IMR-90 (cell line): ENCODE data around the gene AMZ1. TPM values are rescaled to one million over a fixed set of nuclear protein-coding genes. Genes with fewer than 3 reads are reported as not detected.

Experiments
- ATAC-seq: fragments of 200-7000 bp; cut with Tn5 transposase; 2 replicates; pipeline ENCODE4 v1.9.1; 2020; ENCODE audit warnings: low read depth, mild to moderate bottlenecking, moderate library complexity
- BruUV-seq: library from RNA; stranded (reverse); fragments of 400-500 nt; replicated peaks from 2 replicates; lab custom pipeline; 2021; lab: Mats Ljungman, UMichigan
- CTCF ChIA-PET: fragments of 300-600 bp; formaldehyde crosslinking; extraction: SDS; loops from one replicate; lab custom pipeline; 2021; ENCODE audit warnings: antibody characterized with exemption; lab: Yijun Ruan, JAX
- POLR2A ChIA-PET: fragments of 300-600 bp; sonication (Branson Sonifier 250); formaldehyde crosslinking; loops from one replicate; lab custom pipeline; 2022; ENCODE audit warnings: antibody characterized with exemption; ENCODE audit not compliant: unreplicated experiment; lab: Charles Lee
- DNase-seq: peaks from one replicate; pipeline ENCODE4 v3.0.0; 2013
- H2AFZ ChIP-seq: replicated peaks from 2 replicates; pipeline ENCODE3; 2013; ENCODE audit warnings: low read length, mild to moderate bottlenecking; ENCODE audit not compliant: poor library complexity
- H2AK5ac ChIP-seq: 2 replicates; pipeline ENCODE4 v1.6.1; 2013; ENCODE audit warnings: low read depth, low read length, inconsistent platforms
- H2AK9ac ChIP-seq: replicated peaks from 2 replicates; pipeline ENCODE3; 2013; ENCODE audit warnings: mild to moderate bottlenecking, low read depth, low read length, moderate library complexity; ENCODE audit not compliant: poor library complexity
- H2BK120ac ChIP-seq: 2 replicates; pipeline ENCODE4 v1.6.1; 2013; ENCODE audit warnings: low read depth, low read length, inconsistent platforms
- H2BK15ac ChIP-seq: 3 replicates; pipeline ENCODE4 v1.6.1; 2013; ENCODE audit warnings: low read depth, low read length, inconsistent platforms
- H2BK20ac ChIP-seq: 2 replicates; pipeline ENCODE4 v1.6.1; 2013; ENCODE audit warnings: low read depth, mild to moderate bottlenecking, inconsistent platforms, low read length, moderate library complexity
- H2BK5ac ChIP-seq: 2 replicates; pipeline ENCODE4 v1.6.1; 2013; ENCODE audit warnings: mild to moderate bottlenecking, low read depth, low read length, inconsistent platforms; ENCODE audit not compliant: poor library complexity, severe bottlenecking
- H3K14ac ChIP-seq: replicated peaks from 2 replicates; pipeline ENCODE4 v1.6.1; 2013; ENCODE audit warnings: low read depth, low read length, inconsistent platforms
- H3K18ac ChIP-seq: 2 replicates; pipeline ENCODE4 v1.6.1; 2013; ENCODE audit warnings: low read depth, low read length, control low read depth
- H3K23ac ChIP-seq: 2 replicates; pipeline ENCODE4 v1.6.1; 2013; ENCODE audit warnings: low read depth, low read length, inconsistent platforms
- H3K27ac ChIP-seq: 2 replicates; pipeline ENCODE4 v1.5.1; 2013; ENCODE audit warnings: mild to moderate bottlenecking, control low read depth, low read length; ENCODE audit not compliant: insufficient read depth
- H3K27me3 ChIP-seq: 2 replicates; pipeline ENCODE4 v1.6.1; 2013; ENCODE audit warnings: low read length; ENCODE audit not compliant: control insufficient read depth, insufficient read depth
- H3K36me3 ChIP-seq: 2 replicates; pipeline ENCODE4 v1.6.1; 2013; ENCODE audit warnings: low read length, mixed read lengths; ENCODE audit not compliant: control insufficient read depth, insufficient read depth
- H3K4ac ChIP-seq: 2 replicates; pipeline ENCODE4 v1.6.1; 2013; ENCODE audit warnings: low read depth, low read length, inconsistent platforms
- H3K4me1 ChIP-seq: 2 replicates; pipeline ENCODE4 v1.6.1; 2013; ENCODE audit warnings: low read length, mixed read lengths; ENCODE audit not compliant: control insufficient read depth, insufficient read depth
- H3K4me2 ChIP-seq: 2 replicates; pipeline ENCODE4 v1.6.1; 2013; ENCODE audit warnings: low read depth, mild to moderate bottlenecking, control low read depth, low read length, moderate library complexity
- H3K4me3 ChIP-seq: 2 replicates; pipeline ENCODE4 v1.5.1; 2013; ENCODE audit warnings: low read depth, mild to moderate bottlenecking, control low read depth, low read length, moderate library complexity; ENCODE audit not compliant: insufficient read depth
- H3K56ac ChIP-seq: 2 replicates; pipeline ENCODE4 v1.6.1; 2013; ENCODE audit warnings: low read length, inconsistent platforms; ENCODE audit not compliant: insufficient read depth; ENCODE audit errors: extremely low read depth
- H3K79me1 ChIP-seq, 2 experiments: 2 replicates each; pipeline ENCODE4 v1.6.1; 2013; ENCODE audit warnings: low read length in 2 of 2, inconsistent platforms in 1 of 2, low read depth in 1 of 2
- H3K9ac ChIP-seq: 2 replicates; pipeline ENCODE4 v1.6.1; 2013; ENCODE audit warnings: low read depth, low read length, control low read depth
- H3K9me1 ChIP-seq: 2 replicates; pipeline ENCODE4 v1.6.1; 2013; ENCODE audit warnings: low read length, inconsistent platforms; ENCODE audit not compliant: insufficient read depth
- H3K9me3 ChIP-seq: 2 replicates; pipeline ENCODE4 v1.6.1; 2013; ENCODE audit warnings: low read length; ENCODE audit not compliant: control insufficient read depth, insufficient read depth
- H4K20me1 ChIP-seq: 2 replicates; pipeline ENCODE4 v1.6.1; 2013; ENCODE audit warnings: low read length, inconsistent platforms; ENCODE audit not compliant: insufficient read depth
- H4K5ac ChIP-seq: 2 replicates; pipeline ENCODE4 v1.6.1; 2013; ENCODE audit warnings: mild to moderate bottlenecking, low read depth, low read length, control low read depth
- H4K8ac ChIP-seq, 2 experiments: 2 replicates each; pipeline ENCODE4 v1.6.1; 2013; ENCODE audit warnings: low read depth in 2 of 2, low read length in 2 of 2, control low read depth in 1 of 2, inconsistent platforms in 1 of 2
- H4K91ac ChIP-seq: 2 replicates; pipeline ENCODE4 v1.6.1; 2013; ENCODE audit warnings: low read depth, low read length, inconsistent platforms; ENCODE audit not compliant: insufficient read depth
- BHLHE40 ChIP-seq: fragments of 150-350 bp; IDR thresholded peaks from 2 replicates; pipeline ENCODE4 v1.6.1; 2016; ENCODE audit warnings: mild to moderate bottlenecking, low read depth, low read length
- CEBPB ChIP-seq: IDR thresholded peaks from 2 replicates; pipeline ENCODE4 v1.6.1; 2012; ENCODE audit warnings: low read depth, low read length, improper control_type of control experiment
- CHD1 ChIP-seq: IDR thresholded peaks from 2 replicates; pipeline ENCODE4 v1.6.1; 2012; ENCODE audit warnings: low read depth, low read length, improper control_type of control experiment
- ELK1 ChIP-seq: fragments of 150-350 bp; IDR thresholded peaks from 2 replicates; pipeline ENCODE4 v1.6.1; 2016; ENCODE audit warnings: low read depth, mild to moderate bottlenecking, low read length, moderate library complexity, borderline replicate concordance
- FOS ChIP-seq: fragments of 150-350 bp; IDR thresholded peaks from 2 replicates; pipeline ENCODE4 v1.6.1; 2016; ENCODE audit warnings: low read depth, low read length
- MAFK ChIP-seq: IDR thresholded peaks from 2 replicates; pipeline ENCODE4 v1.6.1; 2012; ENCODE audit warnings: low read depth, low read length, improper control_type of control experiment
- MAZ ChIP-seq: IDR thresholded peaks from 2 replicates; pipeline ENCODE4 v1.6.1; 2012; ENCODE audit warnings: low read depth, mild to moderate bottlenecking, low read length, improper control_type of control experiment, moderate library complexity, borderline replicate concordance
- NFE2L2 ChIP-seq: fragments of 150-350 bp; IDR thresholded peaks from 2 replicates; pipeline ENCODE4 v1.6.1; 2016; ENCODE audit warnings: low read depth, mild to moderate bottlenecking, low read length
- POLR2A ChIP-seq: IDR thresholded peaks from 2 replicates; pipeline ENCODE4 v1.6.1; 2012; ENCODE audit warnings: mild to moderate bottlenecking, low read depth, low read length
- RFX5 ChIP-seq: IDR thresholded peaks from 2 replicates; pipeline ENCODE4 v1.8.0; 2012; ENCODE audit warnings: low read depth, mild to moderate bottlenecking, low read length, moderate library complexity
- SMC3 ChIP-seq: fragments of 150-350 bp; IDR thresholded peaks from 2 replicates; pipeline ENCODE4 v1.6.1; 2016; ENCODE audit warnings: low read depth, mild to moderate bottlenecking, antibody characterized with exemption, low read length, moderate library complexity
- USF2 ChIP-seq: fragments of 150-350 bp; IDR thresholded peaks from 2 replicates; pipeline ENCODE4 v1.6.1; 2017; ENCODE audit warnings: mild to moderate bottlenecking, antibody characterized with exemption, low read length, low read depth
- WGBS, 2 experiments: methylation state at CpG; one replicate each; pipeline versions ENCODE4 v1.1.5 to v1.1.7; 2013; ENCODE audit warnings: missing lambda C conversion rate in 2 of 2; ENCODE audit not compliant: insufficient read length in 1 of 2; ENCODE audit errors: extremely low coverage in 2 of 2; 5-methylcytosine and 5-hydroxymethylcytosine counted together
- dilution Hi-C: fragments of 300-500 bp; cut with HindIII; formaldehyde crosslinking; loops from one replicate; pipeline ENCODE4 v1.14.3; 2018; ENCODE audit warnings: low sequenced_read_pairs; ENCODE audit not compliant: unreplicated experiment
- in situ Hi-C: fragments of 300-500 bp; cut with MboI; formaldehyde crosslinking; loops from 3 replicates; pipeline ENCODE4 v1.14.3; 2019; ENCODE audit warnings: low sequenced_read_pairs, inconsistent platforms, mixed read lengths
- intact Hi-C: fragments of 100-400 bp; cut with micrococcal nuclease; formaldehyde crosslinking; loops from 2 replicates; pipeline ENCODE4 v1.10.0; 2022
- polyA plus RNA-seq, 3 experiments: library from polyadenylated mRNA; depleted of rRNA; stranded (reverse); fragments of >200 nt; gene quantifications; 2 replicates each; pipeline ENCODE4 v1.2.3, GENCODE V29; 2012; ENCODE audit warnings: low replicate concordance in 1 of 3
- total RNA-seq: library from RNA; depleted of rRNA; stranded (reverse); fragments of >200 nt; gene quantifications from 2 replicates; pipeline ENCODE4 v1.2.3, GENCODE V29; 2012

Gene AMZ1
- total and polyA plus RNA-seq, 2 of the 4 experiments (the other 2 are of a cell fraction): 0.54 to 1.6 TPM

DNA sequence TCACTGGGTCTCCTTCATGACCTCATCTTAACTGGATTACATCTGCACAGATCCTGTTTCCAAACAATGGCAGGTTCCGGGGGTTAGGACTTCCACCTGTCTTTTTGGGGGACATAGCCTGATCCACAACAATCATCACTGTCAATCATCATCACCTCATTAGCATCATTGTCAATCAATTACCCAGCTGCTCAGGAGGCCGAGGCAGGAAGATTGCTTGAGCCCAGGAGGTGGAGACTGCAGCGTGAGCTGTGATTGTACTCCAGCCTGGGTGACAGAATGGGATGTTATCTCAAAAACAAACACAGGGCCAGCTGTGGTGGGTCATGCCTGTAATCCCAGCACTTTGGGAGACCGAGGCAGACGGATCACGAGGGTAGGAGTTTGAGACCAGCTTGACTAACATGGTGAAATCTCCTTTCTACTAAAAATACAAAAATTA lies 18.7 kb downstream of the AMZ1 start:
- H3K79me1 ChIP-seq: no peaks in the 10 kb centered on the region
- no peak overlapping the region for H4K8ac ChIP-seq
- WGBS, 2 experiments: 44% methylated on average over 2 of the region's 6 CpGs; no CpG with 5 or more reads in 1 of the 2 experiments
- H4K5ac ChIP-seq: no peak overlapping the region
- no peaks in the 10 kb centered on the region for H3K27me3 ChIP-seq
- CTCF ChIA-PET: no interaction called here
- no peak; the same call in 1 of the 2 replicates for ATAC-seq
- H3K56ac ChIP-seq: no peak overlapping the region
- peaks cover 4% of the 10 kb centered on the region; the same call in 1 of the 2 replicates for H3K9me3 ChIP-seq
- H2AK9ac ChIP-seq: no peak overlapping the region
- intact Hi-C loops (no loop called here), in situ Hi-C loops (no loop called here), dilution Hi-C loops (no loop called here)
- no peak overlapping the region for H2AK5ac ChIP-seq
- H3K36me3 ChIP-seq: peaks cover 3% of the 10 kb centered on the region
- H2BK120ac ChIP-seq: no peak overlapping the region
- no peak overlapping the region for H2BK5ac ChIP-seq
- no peak overlapping the region for H2BK15ac ChIP-seq
- H3K9ac ChIP-seq: no peak overlapping the region
- H3K4me1 ChIP-seq: no peaks in the 10 kb centered on the region; the same call in 1 of the 2 replicates
- H4K91ac ChIP-seq: no peak overlapping the region
- no peak overlapping the region for H2BK20ac ChIP-seq
- H3K23ac ChIP-seq: no peak overlapping the region
- no peaks in the 10 kb centered on the region for H4K20me1 ChIP-seq
- no TSS peak for BruUV-seq
- POLR2A ChIA-PET: no interaction called here
- H3K9me1 ChIP-seq: no peaks in the 10 kb centered on the region
- H2AFZ ChIP-seq: no peak overlapping the region
- DNase-seq: no peak
- no peak overlapping the region for H3K27ac ChIP-seq
- no peak overlapping the region for H3K4me3 ChIP-seq
- no peak overlapping the region for H3K18ac ChIP-seq
- H3K4me2 ChIP-seq: no peak overlapping the region
- H3K14ac ChIP-seq: no peak overlapping the region
- no peak overlapping the region for H3K4ac ChIP-seq
- TF ChIP-seq BHLHE40: no peak
- no peak for TF ChIP-seq MAFK
- TF ChIP-seq RFX5: no peak
- no peak for TF ChIP-seq FOS
- no peak for TF ChIP-seq ELK1
- TF ChIP-seq CEBPB: no peak
- TF ChIP-seq CHD1: no peak
- no peak for TF ChIP-seq USF2
- no peak for TF ChIP-seq MAZ
- no peak for TF ChIP-seq POLR2A
- TF ChIP-seq NFE2L2: no peak
- no peak for TF ChIP-seq SMC3
